HL-60 (cell line): Measurements from ENCODE around the gene RANGAP1.

Experiments used
- DNase-seq, 2 experiments: peaks; one replicate each; pipeline ENCODE4 v3.0.0-alpha.2; 2010 to 2020; ENCODE audit warnings: low read depth in 1 of 2, low spot score in 1 of 2
- H3K27ac ChIP-seq: fragments of 250-450 bp; sonication (Bioruptor Pico); replicated peaks from 2 replicates; pipeline ENCODE4 v1.5.1; 2020; ENCODE audit warnings: mild to moderate bottlenecking, moderate library complexity
- H3K27me3 ChIP-seq: fragments of 250-450 bp; sonication (Bioruptor Pico); 2 replicates; pipeline ENCODE4 v1.5.1; 2021; ENCODE audit warnings: mild to moderate bottlenecking, moderate library complexity; ENCODE audit not compliant: insufficient read depth, poor library complexity, severe bottlenecking
- H3K4me3 ChIP-seq: replicated peaks from 2 replicates; pipeline ENCODE4 v1.5.1; 2011; ENCODE audit warnings: mild to moderate bottlenecking, control low read depth, low read length; ENCODE audit not compliant: insufficient read depth
- CTCF ChIP-seq: IDR thresholded peaks from one replicate; pipeline ENCODE4 v1.5.1; 2011; ENCODE audit warnings: low read length, control low read depth, inconsistent platforms; ENCODE audit not compliant: insufficient read depth
- GABPA ChIP-seq: IDR thresholded peaks from 2 replicates; pipeline ENCODE4 v1.6.1; 2012; ENCODE audit warnings: low read depth
- POLR2AphosphoS5 ChIP-seq: IDR thresholded peaks from 2 replicates; pipeline ENCODE4 v1.6.1; 2012; ENCODE audit warnings: low read depth
- REST ChIP-seq: IDR thresholded peaks from 2 replicates; pipeline ENCODE4 v1.6.1; 2012; ENCODE audit warnings: low read depth; ENCODE audit not compliant: insufficient replicate concordance
- SPI1 ChIP-seq: IDR thresholded peaks from 2 replicates; pipeline ENCODE4 v1.6.1; 2012; ENCODE audit warnings: low read depth, mild to moderate bottlenecking, borderline replicate concordance

RANGAP1 gene

GRCh38 chr22:41256254-41257253, 29.4 kb downstream of the RANGAP1 start:
- no peak overlapping the region for H3K4me3 ChIP-seq

GRCh38 chr22:41254230-41254629, 31.8 kb downstream of the RANGAP1 start:
- no peak for TF ChIP-seq POLR2AphosphoS5
- TF ChIP-seq CTCF: no peak
- TF ChIP-seq REST: no peak
- no peak for TF ChIP-seq GABPA
- no peak for TF ChIP-seq SPI1
- DNase-seq: no peak
- Histone ChIP-seq H3K4me3 (no peak overlapping the region), H3K27me3 (no peaks in the 10 kb centered on the region), H3K27ac (no peak overlapping the region)

More at GRCh38 chr22:41256254-41257253, 29.4 kb downstream of the RANGAP1 start:
- no peak for DNase-seq
- no peak for TF ChIP-seq CTCF
- no peak for TF ChIP-seq POLR2AphosphoS5
- TF ChIP-seq REST: no peak
- no peak for TF ChIP-seq GABPA
- no peak for TF ChIP-seq SPI1
- Histone ChIP-seq H3K27ac (no peak overlapping the region), H3K27me3 (no peaks in the 10 kb centered on the region)

GRCh38 chr22:41252365-41252764, 33.6 kb downstream of the RANGAP1 start:
- TF ChIP-seq SPI1 (no peak), POLR2AphosphoS5 (no peak), CTCF (no peak)
- DNase-seq: no peak
- H3K27me3 ChIP-seq: no peaks in the 10 kb centered on the region

More at GRCh38 chr22:41252365-41252764, 33.6 kb downstream of the RANGAP1 start:
- H3K4me3 ChIP-seq: no peak overlapping the region
- no peak overlapping the region for H3K27ac ChIP-seq
